GM19023 (cell line): Measurements from ENCODE around the gene C20orf204.

Source experiments
- ATAC-seq: cut with Tn5 transposase; IDR thresholded peaks from one replicate; pipeline ENCODE4 v1.9.1; 2021; ENCODE audit warnings: mild to moderate bottlenecking, moderate library complexity; ENCODE audit not compliant: unreplicated experiment

Gene C20orf204

DNA sequence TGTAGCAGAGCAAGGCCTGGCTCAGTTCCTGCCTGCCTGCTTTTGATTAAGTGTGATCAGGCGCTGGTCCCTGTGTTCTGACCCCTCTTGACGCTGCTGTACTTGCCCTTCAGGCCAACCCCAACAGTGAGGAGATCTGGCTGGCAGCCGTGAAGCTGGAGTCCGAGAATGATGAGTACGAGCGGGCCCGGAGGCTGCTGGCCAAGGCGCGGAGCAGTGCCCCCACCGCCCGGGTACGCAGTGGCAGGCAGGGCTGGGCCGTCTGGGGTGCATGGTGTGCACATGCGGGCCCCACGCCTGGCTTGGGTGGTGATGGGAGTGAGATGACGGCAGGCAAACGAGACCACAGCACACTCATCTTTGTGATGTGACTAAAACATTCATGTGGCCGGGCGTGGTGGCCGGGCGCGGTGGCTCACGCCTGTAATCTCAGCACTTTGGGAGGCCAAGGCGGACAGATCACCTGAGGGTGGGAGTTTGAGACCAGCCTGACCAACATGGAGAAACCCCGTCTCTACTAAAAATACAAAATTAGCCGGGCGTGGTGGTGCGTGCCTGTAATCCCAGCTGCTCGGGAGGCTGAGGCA is 10.1 kb upstream of the C20orf204 start:
- no peak for ATAC-seq

- no peak for ATAC-seq
Observed at GRCh38 chr20:64027981-64028685, 7.8 kb upstream of the C20orf204 start.

- ATAC-seq, result no peak
Observed at GRCh38 chr20:64029293-64030117, 6.5 kb upstream of the C20orf204 start.

DNA sequence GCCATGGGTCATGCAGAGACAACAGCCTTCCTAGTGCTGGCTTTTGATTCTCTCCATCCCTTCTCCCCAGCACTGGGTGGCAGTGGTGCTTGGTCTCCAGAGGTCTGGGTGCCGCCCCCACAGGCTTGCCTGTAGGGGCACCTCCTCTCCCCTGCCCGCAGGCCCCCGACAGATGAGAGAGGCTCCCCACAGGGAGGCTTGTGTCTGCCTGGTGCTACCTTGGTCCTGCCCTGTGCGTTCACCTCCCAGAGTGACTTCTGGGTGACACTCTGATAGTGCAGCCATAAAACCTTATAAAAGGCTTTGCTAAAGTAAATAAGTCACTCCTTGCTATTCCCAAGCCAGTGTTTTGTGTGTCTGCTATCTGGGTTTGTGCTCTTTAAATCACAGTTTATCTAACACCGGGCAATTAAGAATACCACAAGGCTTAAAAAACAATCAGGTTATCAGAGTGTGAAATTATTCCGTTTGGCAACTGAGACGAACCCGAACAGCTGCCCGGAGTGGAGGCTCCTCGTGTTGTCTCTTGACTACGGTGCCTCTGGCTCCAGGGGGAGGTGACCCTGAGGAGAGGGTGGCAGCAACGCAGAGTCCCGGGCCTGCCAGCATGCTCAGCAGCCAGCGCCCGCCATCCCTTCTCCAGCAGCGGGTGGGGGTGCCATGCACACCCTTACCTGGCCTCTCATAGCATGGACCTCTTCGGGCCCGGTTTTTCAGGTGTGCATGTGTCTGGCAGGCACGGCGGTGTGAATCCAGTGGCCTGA is 5.4 kb upstream of the C20orf204 start:
- ATAC-seq, result no peak

- no peak for ATAC-seq
Observed at GRCh38 chr20:64031822-64032314, 4.1 kb upstream of the C20orf204 start.

DNA sequence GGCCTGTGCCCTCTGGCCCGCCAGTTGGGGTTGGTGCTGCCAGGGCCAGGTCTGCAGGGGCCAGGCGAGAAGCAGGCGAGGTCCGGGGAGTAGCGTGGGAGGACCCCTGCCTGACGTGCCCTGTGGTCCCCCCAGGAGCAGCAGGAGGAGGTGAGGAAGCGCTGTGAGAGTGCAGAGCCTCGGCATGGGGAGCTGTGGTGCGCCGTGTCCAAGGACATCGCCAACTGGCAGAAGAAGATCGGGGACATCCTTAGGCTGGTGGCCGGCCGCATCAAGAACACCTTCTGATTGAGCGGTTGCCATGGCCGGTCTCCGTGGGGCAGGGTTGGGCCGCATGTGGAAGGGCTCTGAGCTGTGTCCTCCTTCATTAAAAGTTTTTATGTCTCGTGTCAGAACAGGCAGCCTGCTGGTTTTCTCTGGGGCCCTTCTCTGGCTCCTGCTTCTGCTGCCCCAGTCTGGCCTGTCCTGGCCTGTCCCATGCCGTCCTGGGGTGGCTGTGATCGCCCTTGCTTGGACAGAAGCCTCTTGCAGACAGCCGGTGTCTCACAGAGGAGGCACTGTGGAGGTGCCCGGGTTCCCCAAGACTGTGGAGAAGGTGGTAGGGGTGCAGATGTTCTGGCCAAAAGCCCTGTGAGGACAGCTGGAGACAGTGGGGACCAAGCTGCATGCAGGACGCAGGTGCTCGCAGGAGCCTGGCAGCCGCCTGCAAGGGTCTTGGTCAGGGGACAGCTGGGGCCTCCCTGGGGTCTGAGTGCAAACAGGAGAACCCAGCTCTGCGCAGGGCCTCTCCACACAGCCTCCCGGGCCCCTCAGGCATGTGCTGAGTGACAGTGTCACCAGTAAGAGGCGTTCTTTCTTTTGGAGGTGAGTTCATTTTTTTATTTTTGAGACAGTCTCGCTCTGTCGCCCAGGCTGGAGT is 3.0 kb upstream of the C20orf204 start:
- no peak for ATAC-seq

GRCh38 chr20:64033981-64034493 is 1.9 kb upstream of the C20orf204 start:
- ATAC-seq, result no peak

DNA sequence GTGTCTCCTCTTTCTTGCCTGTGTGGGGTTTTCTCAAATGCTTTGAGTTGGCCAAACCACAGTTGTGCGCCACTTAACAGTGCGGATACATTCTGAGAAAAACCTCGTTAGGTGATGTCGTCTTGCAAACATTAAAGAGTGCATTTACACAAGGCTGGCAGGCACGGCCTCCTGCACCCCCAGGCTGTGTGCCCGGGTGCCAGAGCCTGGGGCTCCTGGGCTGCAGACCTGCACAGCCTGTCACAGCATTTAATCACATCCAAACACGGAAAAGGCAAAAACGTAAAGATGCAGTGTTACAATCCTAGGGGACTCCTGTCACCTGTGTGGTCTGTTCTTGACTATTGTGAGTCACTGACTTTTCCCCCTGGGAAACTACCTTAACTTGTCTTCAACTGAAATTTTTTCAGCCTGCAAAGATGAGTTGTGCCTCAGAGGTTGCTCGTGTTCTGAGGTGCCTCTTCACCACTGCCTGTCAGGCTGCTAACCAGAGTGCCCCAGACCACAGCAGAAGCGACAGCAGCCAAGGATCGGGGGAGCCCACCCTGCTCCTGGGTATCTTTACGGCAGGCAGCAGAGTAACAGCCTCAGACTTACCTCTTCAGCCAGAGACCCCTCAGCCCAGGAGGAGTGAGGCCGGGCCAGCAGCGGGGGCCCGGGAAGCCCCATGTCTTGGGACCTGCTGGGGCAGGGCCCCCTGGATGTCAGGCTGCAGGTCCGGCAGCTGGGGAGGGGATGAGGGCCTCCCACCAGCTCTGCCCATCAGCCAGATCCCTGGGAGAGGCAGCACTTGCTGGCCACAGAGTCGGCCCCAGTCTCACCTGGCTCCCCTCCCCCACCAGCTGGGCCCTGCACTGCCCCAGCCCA is 683 bp upstream of the C20orf204 start:
- ATAC-seq, result no peak

DNA sequence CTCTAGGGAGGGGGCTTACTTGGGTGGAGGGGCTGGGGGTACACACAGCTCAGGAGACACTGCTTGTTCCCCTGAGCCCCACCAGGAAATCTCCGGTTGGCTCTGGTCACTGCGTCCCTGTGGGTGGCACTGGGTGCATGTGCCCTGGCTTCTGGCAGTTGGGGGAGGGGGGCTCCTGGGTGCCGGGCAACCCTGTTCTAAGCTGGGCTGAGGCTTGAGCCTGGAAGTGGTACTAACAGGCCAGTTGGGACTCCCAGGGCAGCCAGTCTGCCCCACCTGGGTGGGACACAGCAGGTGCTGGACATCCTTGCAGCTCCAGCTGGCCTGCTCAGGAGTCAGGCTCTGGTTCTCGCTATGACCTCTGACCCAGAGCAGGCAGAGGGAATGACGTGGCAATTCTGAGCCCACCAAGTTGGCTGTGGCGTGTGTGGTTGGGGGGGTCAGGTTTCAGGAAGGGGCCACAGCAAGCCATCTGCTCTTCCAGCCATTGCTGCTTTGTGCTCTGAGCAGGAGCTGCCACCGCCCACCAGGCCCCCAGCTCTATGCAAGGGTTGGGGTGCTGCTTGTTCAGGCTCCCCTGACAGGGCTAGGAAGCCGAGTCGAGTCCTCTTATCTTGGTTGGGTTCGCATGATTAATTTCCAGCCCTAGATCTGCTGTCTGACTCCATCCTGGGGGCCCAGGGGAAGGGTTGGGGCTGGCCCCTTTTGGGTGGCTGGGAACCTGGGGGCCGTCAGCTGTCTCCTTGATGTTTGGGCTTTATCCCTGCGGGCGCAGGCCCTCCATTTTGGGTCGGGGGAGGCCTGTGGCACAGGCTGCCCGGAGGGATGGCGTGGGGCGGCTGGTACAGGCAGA is 590 bp downstream of the C20orf204 start:
- no peak for ATAC-seq

DNA sequence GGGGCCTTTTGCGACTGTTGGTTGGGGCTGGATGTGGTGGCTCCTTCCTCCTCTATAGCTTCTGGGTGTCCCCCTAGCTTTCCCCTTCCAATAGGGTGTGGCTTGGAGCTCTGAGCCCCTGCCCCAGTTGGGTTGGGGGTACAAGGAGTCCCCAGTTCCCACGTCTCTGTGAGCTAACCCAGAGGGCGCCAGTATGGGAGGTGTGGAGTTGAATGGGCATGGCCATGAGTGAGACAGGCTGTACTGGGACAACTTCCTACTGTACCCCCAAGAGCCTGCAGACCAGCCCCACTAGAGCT is 1.2 kb downstream of the C20orf204 start:
- no peak for ATAC-seq

- ATAC-seq, result no peak
Observed at GRCh38 chr20:64037498-64038213, 1.7 kb downstream of the C20orf204 start.

GRCh38 chr20:64038224-64038564 is 2.2 kb downstream of the C20orf204 start:
- ATAC-seq, result peak; percentile 24

- ATAC-seq, result peak; percentile 55
Observed at GRCh38 chr20:64038565-64039292, 2.7 kb downstream of the C20orf204 start.

DNA sequence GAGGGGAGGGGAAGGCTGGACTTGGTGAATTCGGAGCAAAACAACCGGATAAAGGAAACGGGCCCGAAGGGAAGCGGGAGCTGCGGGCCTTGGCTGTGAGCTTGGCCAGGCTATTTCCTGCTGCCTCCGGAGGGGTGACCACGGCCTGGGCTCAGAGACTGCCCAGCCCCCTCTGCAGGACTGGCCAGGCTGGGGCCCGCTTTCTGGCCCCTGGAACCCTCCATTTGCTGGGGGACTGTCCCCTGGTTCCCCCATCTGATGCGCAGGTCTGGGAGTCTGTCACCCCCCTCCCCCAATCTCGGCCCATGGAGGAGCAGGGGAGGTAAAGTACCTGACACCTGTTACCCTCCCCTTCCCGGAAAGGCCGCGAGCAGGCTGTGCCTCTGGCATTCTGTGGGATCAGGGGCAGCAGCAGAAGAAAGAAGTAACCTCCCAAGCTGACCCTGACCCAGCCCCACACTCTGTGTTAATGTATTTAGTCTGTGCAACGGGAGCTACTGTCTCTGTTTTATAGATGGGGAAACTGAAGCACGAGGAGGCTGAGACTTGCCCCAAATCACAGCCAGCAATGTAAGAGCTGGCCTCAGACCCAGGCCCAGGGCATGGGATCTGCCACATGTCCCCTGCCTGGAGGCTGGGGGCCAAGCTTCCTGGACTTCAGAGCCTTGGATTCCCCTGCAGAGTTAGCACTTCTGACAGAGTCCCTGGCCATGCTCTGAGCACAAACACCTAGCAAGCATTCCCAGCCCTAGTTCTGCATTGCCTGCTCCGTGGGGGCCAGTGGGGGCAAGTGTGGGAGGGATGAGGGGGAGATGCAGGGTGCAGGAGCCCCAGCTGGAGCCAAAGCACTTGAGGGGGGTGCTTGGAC is 3.5 kb downstream of the C20orf204 start:
- peak; percentile 3 for ATAC-seq

GRCh38 chr20:64040231-64041039 is 4.5 kb downstream of the C20orf204 start:
- no peak for ATAC-seq
